ENCODE data around the gene SOST.
"Not testable (repeated sequence)": the region's sequence is repeated elsewhere in the genome, so short reads cannot be mapped to it uniquely, and the experiment has no call there.

The SOST gene

GRCh38 chr17:43758497-43759174, at the start of gene SOST:
TSS of gene SOST (minus strand) at chr17:43758791. CDS start at chr17:43758741, 50 bp downstream.
- H3K4me3 ChIP-seq (ENCODE audit: insufficient read length, low read depth) = no peak within 1 kb of the TSS
- H3K9ac ChIP-seq (ENCODE audit: insufficient read length, low read depth) = peak within 1 kb of the TSS; percentile 23
- H3K4me1 ChIP-seq (ENCODE audit: insufficient read depth, insufficient read length) = peaks cover 13% of the 10 kb centered on the region
- H3K9me3 ChIP-seq (ENCODE audit: insufficient read depth, low read length) = no peaks in the 10 kb centered on the region
- H3K36me3 ChIP-seq (ENCODE audit: insufficient read depth, insufficient read length, low read length) = no peaks in the 10 kb centered on the region
- peaks cover 15% of the 10 kb centered on the region for H3K27me3 ChIP-seq (ENCODE audit: insufficient read depth, insufficient read length)
- TF ChIP-seq YY1 (IDR thresholded peaks at IDR 0.05; ENCODE audit: insufficient read depth, insufficient read length) (no peak), ZNF274 (IDR thresholded peaks at IDR 0.05; ENCODE audit: low read depth, low read length) (no peak), SUZ12 (IDR thresholded peaks at IDR 0.05; ENCODE audit: extremely low read depth, insufficient read depth, insufficient read length) (no peak)
- DNase-seq (ENCODE audit: low read depth, low spot score) = no peak

DNA sequence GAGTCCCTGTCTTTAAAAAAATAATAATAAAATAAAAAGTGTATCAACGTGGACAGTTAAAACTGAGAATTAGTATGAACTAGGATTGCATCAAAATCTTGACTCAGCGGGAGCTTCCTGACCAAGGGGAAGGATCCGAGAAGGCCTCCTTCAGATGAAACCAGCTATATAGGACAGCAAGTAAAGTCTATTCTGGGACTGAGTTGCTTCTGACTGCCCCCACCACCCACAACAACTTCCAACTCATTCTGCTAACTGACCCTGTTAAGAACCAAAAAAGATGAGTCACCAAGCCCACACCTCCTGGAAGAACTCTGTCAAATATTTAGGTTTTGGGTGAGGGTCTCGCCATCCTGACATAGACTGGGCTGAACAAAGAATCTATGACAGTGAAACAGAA, 49.5 kb upstream of the SOST start:
- Histone ChIP-seq H3K4me1 (ENCODE audit: insufficient read depth, insufficient read length) (peaks cover 10% of the 10 kb centered on the region), H3K36me3 (ENCODE audit: insufficient read depth, insufficient read length, low read length) (peaks cover 22% of the 10 kb centered on the region), H3K27me3 (ENCODE audit: insufficient read depth, insufficient read length) (no peaks in the 10 kb centered on the region), H3K4me3 (ENCODE audit: insufficient read length, low read depth) (no peak overlapping the region), H3K9ac (ENCODE audit: insufficient read length, low read depth) (no peak overlapping the region), H3K9me3 (ENCODE audit: insufficient read depth, low read length) (no peaks in the 10 kb centered on the region)
- DNase-seq (ENCODE audit: low read depth, low spot score) = no peak
- TF ChIP-seq ZNF274 (IDR thresholded peaks at IDR 0.05; ENCODE audit: low read depth, low read length) = no peak
- no peak for TF ChIP-seq YY1 (IDR thresholded peaks at IDR 0.05; ENCODE audit: insufficient read depth, insufficient read length)
- no peak for TF ChIP-seq SUZ12 (IDR thresholded peaks at IDR 0.05; ENCODE audit: extremely low read depth, insufficient read depth, insufficient read length)

DNA sequence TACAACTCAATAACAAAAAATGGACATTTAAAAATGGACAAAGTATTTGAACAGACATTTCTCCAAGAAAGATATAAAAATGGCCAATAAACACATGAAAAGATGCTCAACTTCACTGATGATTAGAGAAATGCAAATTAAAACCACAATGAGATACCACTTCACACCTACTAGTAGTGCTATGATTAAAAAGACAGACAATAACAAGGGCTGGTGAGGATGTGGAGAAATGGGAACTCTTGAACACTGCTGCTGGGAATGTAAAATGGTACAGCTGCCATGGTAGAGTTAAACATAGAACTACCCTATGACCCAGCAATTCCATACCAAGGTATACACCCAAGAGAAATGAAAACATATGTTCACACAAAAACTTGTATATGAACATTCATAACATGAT, 46.5 kb upstream of the SOST start:
- no peak for DNase-seq (ENCODE audit: low read depth, low spot score)
- TF ChIP-seq YY1 (IDR thresholded peaks at IDR 0.05; ENCODE audit: insufficient read depth, insufficient read length) = no peak
- TF ChIP-seq SUZ12 (IDR thresholded peaks at IDR 0.05; ENCODE audit: extremely low read depth, insufficient read depth, insufficient read length) = no peak
- H3K4me1 ChIP-seq (ENCODE audit: insufficient read depth, insufficient read length) = peaks cover 8% of the 10 kb centered on the region

GRCh38 chr17:43803758-43804157, 45.2 kb upstream of the SOST start:
- Histone ChIP-seq H3K4me3 (ENCODE audit: insufficient read length, low read depth) (no peak overlapping the region), H3K4me1 (ENCODE audit: insufficient read depth, insufficient read length) (peaks cover 8% of the 10 kb centered on the region), H3K27me3 (ENCODE audit: insufficient read depth, insufficient read length) (no peaks in the 10 kb centered on the region), H3K9me3 (ENCODE audit: insufficient read depth, low read length) (peaks cover 19% of the 10 kb centered on the region; the same call in 1 of the 2 replicates), H3K36me3 (ENCODE audit: insufficient read depth, insufficient read length, low read length) (peaks cover 19% of the 10 kb centered on the region), H3K9ac (ENCODE audit: insufficient read length, low read depth) (no peak overlapping the region)
- DNase-seq (ENCODE audit: low read depth, low spot score) = no peak
- TF ChIP-seq ZNF274 (IDR thresholded peaks at IDR 0.05; ENCODE audit: low read depth, low read length) = no peak
- TF ChIP-seq SUZ12 (IDR thresholded peaks at IDR 0.05; ENCODE audit: extremely low read depth, insufficient read depth, insufficient read length) = no peak
- TF ChIP-seq YY1 (IDR thresholded peaks at IDR 0.05; ENCODE audit: insufficient read depth, insufficient read length) = no peak

More for the DNA sequence above, 46.5 kb upstream of the SOST start:
- H3K9ac ChIP-seq (ENCODE audit: insufficient read length, low read depth) = no peak overlapping the region
- H3K27me3 ChIP-seq (ENCODE audit: insufficient read depth, insufficient read length) = no peaks in the 10 kb centered on the region
- peaks cover 23% of the 10 kb centered on the region for H3K36me3 ChIP-seq (ENCODE audit: insufficient read depth, insufficient read length, low read length)
- H3K4me3 ChIP-seq (ENCODE audit: insufficient read length, low read depth) = no peak overlapping the region
- H3K9me3 ChIP-seq (ENCODE audit: insufficient read depth, low read length) = peaks cover 6% of the 10 kb centered on the region; the same call in 1 of the 2 replicates

DNA sequence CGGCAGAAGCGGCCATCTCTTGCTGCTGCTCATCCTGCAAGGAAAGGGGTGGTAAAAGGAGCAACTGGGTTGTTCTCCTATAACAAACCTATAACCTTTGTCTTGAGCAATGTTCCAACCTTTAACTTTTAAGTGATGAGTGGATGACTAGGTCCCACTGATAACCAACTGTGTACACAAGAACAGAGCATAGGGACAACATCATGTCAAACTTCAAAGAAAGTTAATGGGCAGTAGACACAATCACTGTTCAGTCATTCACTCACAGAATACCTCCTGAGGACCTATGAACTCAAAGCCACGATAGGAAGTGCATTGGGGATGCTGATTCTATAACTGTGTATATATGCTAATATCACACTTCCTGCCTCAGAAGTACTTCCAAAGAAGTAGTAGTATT, 43.3 kb upstream of the SOST start:
- no peaks in the 10 kb centered on the region for H3K27me3 ChIP-seq (ENCODE audit: insufficient read depth, insufficient read length)
- no peak overlapping the region for H3K9ac ChIP-seq (ENCODE audit: insufficient read length, low read depth)
- H3K4me1 ChIP-seq (ENCODE audit: insufficient read depth, insufficient read length) = peaks cover 8% of the 10 kb centered on the region
- no peak for DNase-seq (ENCODE audit: low read depth, low spot score)
- peaks cover 28% of the 10 kb centered on the region; the same call in 1 of the 2 replicates for H3K9me3 ChIP-seq (ENCODE audit: insufficient read depth, low read length)
- H3K36me3 ChIP-seq (ENCODE audit: insufficient read depth, insufficient read length, low read length) = peaks cover 10% of the 10 kb centered on the region
- no peak for TF ChIP-seq SUZ12 (IDR thresholded peaks at IDR 0.05; ENCODE audit: extremely low read depth, insufficient read depth, insufficient read length)
- TF ChIP-seq ZNF274 (IDR thresholded peaks at IDR 0.05; ENCODE audit: low read depth, low read length) = no peak
- TF ChIP-seq YY1 (IDR thresholded peaks at IDR 0.05; ENCODE audit: insufficient read depth, insufficient read length) = no peak
- H3K4me3 ChIP-seq (ENCODE audit: insufficient read length, low read depth) = no peak overlapping the region

DNA sequence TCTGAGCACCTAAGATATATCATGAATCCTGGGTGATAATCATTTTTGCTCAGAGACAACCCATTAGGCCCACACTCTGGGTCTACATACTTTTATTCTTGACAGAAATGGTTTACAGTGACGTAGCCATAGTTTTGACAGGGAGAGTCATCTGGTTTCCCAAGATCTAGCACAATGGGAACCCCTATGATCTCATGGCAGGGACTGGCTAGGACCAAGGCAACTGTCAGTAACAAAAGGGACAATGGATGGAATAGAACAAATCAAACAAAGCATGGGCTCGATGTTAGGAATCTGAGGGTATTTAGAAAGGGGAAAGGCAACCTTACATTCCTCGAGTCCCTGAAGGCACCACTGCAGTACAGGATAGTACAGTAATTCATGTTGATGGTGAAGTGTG, 42.1 kb upstream of the SOST start:
- no peak overlapping the region for H3K4me3 ChIP-seq (ENCODE audit: insufficient read length, low read depth)
- peaks cover 10% of the 10 kb centered on the region for H3K36me3 ChIP-seq (ENCODE audit: insufficient read depth, insufficient read length, low read length)
- H3K27me3 ChIP-seq (ENCODE audit: insufficient read depth, insufficient read length) = no peaks in the 10 kb centered on the region
- H3K9ac ChIP-seq (ENCODE audit: insufficient read length, low read depth) = no peak overlapping the region
- H3K9me3 ChIP-seq (ENCODE audit: insufficient read depth, low read length) = peaks cover 28% of the 10 kb centered on the region; the same call in 1 of the 2 replicates
- DNase-seq (ENCODE audit: low read depth, low spot score) = no peak
- no peak for TF ChIP-seq YY1 (IDR thresholded peaks at IDR 0.05; ENCODE audit: insufficient read depth, insufficient read length)
- no peak for TF ChIP-seq SUZ12 (IDR thresholded peaks at IDR 0.05; ENCODE audit: extremely low read depth, insufficient read depth, insufficient read length)
- no peak for TF ChIP-seq ZNF274 (IDR thresholded peaks at IDR 0.05; ENCODE audit: low read depth, low read length)
- peaks cover 8% of the 10 kb centered on the region for H3K4me1 ChIP-seq (ENCODE audit: insufficient read depth, insufficient read length)

- H3K27me3 ChIP-seq (ENCODE audit: insufficient read depth, insufficient read length) = no peaks in the 10 kb centered on the region
- no peak overlapping the region for H3K9ac ChIP-seq (ENCODE audit: insufficient read length, low read depth)
- H3K4me1 ChIP-seq (ENCODE audit: insufficient read depth, insufficient read length) = peaks cover 8% of the 10 kb centered on the region
- H3K36me3 ChIP-seq (ENCODE audit: insufficient read depth, insufficient read length, low read length) = peaks cover 10% of the 10 kb centered on the region
- H3K9me3 ChIP-seq (ENCODE audit: insufficient read depth, low read length) = peaks cover 28% of the 10 kb centered on the region; the same call in 1 of the 2 replicates
- TF ChIP-seq YY1 (IDR thresholded peaks at IDR 0.05; ENCODE audit: insufficient read depth, insufficient read length) = no peak
- TF ChIP-seq SUZ12 (IDR thresholded peaks at IDR 0.05; ENCODE audit: extremely low read depth, insufficient read depth, insufficient read length) = no peak
- no peak for TF ChIP-seq ZNF274 (IDR thresholded peaks at IDR 0.05; ENCODE audit: low read depth, low read length)
- DNase-seq (ENCODE audit: low read depth, low spot score) = no peak
- H3K4me3 ChIP-seq (ENCODE audit: insufficient read length, low read depth) = no peak overlapping the region
Observed at GRCh38 chr17:43799047-43799446, 40.5 kb upstream of the SOST start.

GRCh38 chr17:43798024-43798423, 39.4 kb upstream of the SOST start:
- Histone ChIP-seq H3K36me3 (ENCODE audit: insufficient read depth, insufficient read length, low read length) (peaks cover 10% of the 10 kb centered on the region), H3K9me3 (ENCODE audit: insufficient read depth, low read length) (peaks cover 28% of the 10 kb centered on the region; the same call in 1 of the 2 replicates)
- not testable (repeated sequence) for DNase-seq (ENCODE audit: low read depth, low spot score); H3K4me1 ChIP-seq (ENCODE audit: insufficient read depth, insufficient read length); H3K4me3 ChIP-seq (ENCODE audit: insufficient read length, low read depth); H3K27me3 ChIP-seq (ENCODE audit: insufficient read depth, insufficient read length); H3K9ac ChIP-seq (ENCODE audit: insufficient read length, low read depth)

- not testable (repeated sequence) for H3K9ac ChIP-seq (ENCODE audit: insufficient read length, low read depth); H3K4me3 ChIP-seq (ENCODE audit: insufficient read length, low read depth); H3K9me3 ChIP-seq (ENCODE audit: insufficient read depth, low read length); H3K4me1 ChIP-seq (ENCODE audit: insufficient read depth, insufficient read length); DNase-seq (ENCODE audit: low read depth, low spot score); H3K27me3 ChIP-seq (ENCODE audit: insufficient read depth, insufficient read length); H3K36me3 ChIP-seq (ENCODE audit: insufficient read depth, insufficient read length, low read length)
Observed at GRCh38 chr17:43792668-43793067, 34.1 kb upstream of the SOST start.

All from NT2/D1 (cell line).